NT2/D1 (cell line): ENCODE measurements around the gene CPA1.

Experiments
- SUZ12 ChIP-seq: IDR thresholded peaks from 2 replicates; pipeline ENCODE4 v1.6.1; 2011; ENCODE audit not compliant: insufficient read length, insufficient read depth; ENCODE audit errors: extremely low read depth
- YY1 ChIP-seq: IDR thresholded peaks from 2 replicates; pipeline ENCODE4 v1.6.1; 2011; ENCODE audit not compliant: insufficient read length, insufficient read depth
- ZNF274 ChIP-seq: IDR thresholded peaks from 2 replicates; pipeline ENCODE4 v1.6.1; 2011; ENCODE audit warnings: mild to moderate bottlenecking, low read depth, low read length

DNA sequence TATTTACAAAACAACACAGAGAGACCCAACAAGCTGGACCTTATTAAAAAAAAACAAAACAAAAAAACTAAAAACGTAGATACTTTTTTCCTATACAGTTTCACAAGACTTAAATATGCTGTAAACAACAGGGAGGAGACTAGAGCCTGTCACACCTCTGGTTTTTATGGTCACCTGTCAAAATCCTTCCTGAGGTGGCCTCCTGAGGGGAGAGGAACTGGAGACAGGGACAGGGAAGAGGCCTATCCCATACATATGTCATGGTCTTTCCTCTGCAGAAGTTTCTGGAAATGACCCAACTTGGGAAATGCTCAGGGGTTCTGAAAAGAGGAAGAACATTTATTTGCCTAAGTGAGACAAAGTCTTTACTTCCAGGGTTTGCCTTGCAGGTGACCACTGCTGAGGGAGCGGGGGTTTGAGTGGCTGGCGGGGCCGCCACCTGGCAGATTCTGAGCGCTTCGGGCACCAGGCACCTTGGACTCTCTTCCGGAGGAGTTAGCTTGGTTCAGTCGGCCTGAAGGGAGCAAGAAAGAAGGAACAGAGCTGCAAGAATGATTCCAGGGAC is 18.3 kb downstream of the CPA1 start:
- TF ChIP-seq ZNF274 (no peak), SUZ12 (no peak), YY1 (no peak)
